CD4-positive, alpha-beta T cell treated with Interferon gamma for 1 hour (primary cell): Measurements from ENCODE around the gene RAB43.

ENCODE experiments used
- DNase-seq: peaks from one replicate; pipeline ENCODE4 v3.0.0-alpha.2; 2020

The RAB43 gene

DNA sequence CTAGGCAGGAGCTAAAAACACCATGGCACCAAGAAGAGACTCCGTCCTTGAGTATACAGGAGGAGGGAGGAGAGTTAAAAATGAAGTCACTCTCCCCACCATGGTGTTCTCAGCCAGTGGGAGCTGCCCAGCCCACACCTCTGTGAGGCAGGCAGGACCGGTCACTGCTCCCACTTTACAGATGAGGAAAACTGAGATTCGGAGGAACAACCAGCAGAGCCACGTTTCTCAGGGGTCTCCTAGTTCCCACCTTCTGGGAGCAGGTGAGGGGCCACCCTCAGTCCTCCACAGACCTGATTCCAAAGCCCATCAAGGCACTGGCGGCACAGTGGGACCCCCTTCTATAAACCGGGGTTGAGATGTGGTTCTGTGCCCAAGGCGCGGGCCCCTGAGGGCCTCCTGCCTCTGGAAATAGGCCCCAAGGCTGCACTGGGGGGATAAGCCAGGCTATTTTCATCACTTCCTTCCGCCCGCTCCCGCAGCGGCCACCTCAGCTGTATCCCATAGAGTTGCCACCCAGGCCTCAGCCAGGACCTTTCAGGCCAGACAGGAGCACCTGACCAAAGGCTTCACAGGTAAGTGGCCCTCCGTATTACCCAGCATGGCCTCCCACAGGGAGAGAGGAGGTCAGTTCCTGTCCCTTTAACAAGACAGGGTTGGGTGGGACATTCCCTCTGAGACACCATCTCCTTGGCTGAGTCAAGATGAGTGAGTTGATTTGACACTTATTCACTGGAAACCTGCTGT, 61.2 kb downstream of the RAB43 start, which contains the start of gene GP9:
GP9 (plus strand) TSS at position 504 of the 747 bp plus-strand sequence. CDS start 961 bp downstream, outside the sequence.
- DNase-seq: no peak

DNA sequence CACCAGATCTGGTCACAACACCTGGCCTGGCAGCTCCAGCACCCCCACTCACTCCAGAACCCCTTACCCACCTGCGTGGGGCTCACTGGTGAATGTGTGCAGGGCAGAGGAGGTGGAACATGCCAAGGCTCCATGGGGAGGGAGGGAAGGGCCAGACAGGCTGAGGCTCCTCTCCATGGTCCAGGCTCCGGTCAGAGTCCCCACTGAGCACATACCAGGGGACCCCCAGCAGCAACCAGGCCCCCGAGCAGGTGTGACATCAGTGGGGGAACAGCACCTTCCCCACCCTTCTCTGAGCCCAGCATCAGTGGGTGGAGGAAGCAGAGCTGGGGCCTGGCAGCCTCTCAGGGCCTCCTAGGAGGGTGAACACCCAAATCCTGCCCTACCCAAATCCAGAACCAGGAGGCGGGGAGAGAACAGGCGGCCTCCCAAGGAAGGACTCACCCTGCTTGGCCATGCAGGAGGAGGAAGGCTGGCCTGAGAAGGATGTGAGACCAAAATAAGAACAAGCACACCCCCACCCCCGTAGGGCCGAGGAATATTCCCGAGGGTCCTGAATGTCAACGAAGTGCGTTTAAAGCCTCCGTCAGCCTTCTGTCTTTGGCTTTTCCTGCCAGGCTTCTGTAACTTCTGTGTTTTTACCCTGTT, 62.2 kb downstream of the RAB43 start:
- no peak for DNase-seq

DNA sequence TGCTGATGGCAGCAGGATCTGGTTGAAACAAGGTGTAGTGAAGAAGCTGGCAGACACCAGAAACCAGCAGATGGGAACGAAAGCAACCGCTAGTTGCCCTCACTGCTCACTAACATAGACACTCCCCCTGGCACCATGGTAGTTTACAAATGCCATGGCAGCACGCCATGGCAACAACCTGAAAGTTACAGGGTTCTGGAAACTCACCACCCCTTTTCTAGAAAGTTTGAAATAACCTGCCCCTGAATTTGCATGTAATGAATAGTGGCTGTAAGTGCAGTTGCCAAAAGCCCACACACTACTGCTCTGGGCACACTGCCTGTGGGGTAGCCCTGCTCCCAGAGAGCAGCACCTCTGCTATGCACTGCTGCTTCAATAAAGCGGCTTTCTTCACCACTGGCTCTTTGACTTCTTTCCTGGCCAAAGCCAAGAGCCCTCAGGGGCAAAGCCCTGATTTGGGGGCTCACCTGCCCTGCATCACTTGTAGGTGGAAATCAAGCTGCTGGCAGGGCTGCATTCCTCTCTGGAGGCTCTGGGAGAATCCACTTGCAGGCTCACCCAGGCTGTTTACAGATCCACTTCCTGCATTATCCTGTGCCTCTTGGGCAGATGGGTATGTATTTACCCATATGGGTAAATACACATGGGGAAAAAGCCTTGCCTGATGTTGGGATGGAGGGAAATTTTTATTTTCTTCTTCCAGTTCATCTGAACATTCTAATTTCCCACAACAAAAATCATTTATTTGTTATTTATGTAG, 63.0 kb downstream of the RAB43 start:
- no peak for DNase-seq

DNA sequence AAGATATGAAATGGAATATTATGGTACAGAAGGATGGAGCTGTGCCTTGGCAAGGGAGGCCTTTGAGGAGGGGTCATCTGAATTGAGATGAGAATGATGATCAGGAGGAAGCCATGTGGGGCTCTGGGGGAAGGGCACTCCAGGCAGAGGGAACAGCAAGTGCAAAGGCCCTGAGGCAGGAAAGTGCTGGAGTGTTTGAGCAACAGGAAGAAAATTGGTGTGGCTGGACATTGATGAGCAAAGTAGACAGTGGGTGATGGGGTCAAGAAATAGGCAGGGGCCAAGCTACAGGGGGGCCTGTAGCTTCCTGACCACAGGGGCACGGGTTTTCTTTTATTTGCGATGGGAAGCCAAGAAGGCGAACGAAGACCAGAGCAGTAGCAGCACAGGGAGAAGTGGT, 64.4 kb downstream of the RAB43 start:
- DNase-seq: no peak

DNA sequence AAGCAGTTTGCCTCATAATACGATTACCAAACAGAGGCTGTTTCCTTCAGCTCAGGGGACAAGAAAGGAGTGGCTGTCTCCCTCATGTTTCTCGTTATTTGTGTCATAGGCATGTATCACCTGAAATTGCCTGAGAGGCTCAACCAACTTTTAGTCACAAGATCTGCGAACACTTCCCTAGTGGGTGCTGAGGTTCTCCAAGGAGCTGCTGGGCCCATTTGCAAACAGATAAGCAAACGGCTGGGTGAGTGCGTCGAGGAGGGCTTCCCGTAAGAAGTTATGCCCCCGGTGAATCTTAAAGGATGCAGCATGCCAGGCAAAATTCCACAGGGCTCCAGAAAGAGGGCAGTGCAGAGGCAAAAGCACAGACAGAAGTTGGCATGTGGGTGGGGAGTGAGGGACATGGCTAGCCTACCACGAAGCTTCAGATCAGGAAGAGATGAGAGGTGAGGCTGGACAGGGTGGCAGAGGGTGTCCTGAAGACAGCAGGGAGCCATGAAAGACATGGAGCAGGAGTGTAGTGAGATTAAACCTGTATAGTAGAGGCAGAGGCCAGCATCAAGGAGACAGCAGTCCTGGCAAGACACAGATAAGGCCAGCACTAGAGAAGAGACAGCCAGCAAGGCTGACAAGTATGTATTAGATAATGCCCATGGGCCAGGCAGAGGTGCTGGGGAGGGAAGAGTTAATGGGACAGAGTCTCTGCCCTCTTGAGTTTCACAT, 65.0 kb downstream of the RAB43 start:
- no peak for DNase-seq

DNA sequence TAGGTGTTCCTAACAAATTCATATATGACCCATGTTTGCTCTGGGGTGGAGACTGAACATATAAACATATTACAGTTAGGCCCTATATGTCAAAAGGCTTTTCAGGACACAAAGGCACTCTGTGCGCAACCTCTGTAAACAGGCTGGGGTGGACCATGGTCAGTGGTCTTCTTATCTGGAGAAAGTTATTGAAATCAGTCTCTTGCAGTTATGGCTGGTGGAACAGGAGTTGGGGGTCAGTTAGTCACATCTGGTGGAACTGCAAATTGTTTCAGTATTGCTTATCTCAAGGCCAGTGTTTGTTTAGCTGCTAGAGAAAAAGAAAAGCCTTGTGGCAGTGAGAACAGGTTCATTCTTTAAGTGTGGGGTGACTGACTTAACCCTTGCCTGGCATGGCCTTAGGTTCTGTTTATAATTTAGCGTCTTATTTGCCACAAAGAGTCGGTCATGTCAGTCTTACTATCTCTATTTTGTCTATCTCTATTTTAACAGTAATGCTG, 66.9 kb downstream of the RAB43 start:
- DNase-seq: no peak

DNA sequence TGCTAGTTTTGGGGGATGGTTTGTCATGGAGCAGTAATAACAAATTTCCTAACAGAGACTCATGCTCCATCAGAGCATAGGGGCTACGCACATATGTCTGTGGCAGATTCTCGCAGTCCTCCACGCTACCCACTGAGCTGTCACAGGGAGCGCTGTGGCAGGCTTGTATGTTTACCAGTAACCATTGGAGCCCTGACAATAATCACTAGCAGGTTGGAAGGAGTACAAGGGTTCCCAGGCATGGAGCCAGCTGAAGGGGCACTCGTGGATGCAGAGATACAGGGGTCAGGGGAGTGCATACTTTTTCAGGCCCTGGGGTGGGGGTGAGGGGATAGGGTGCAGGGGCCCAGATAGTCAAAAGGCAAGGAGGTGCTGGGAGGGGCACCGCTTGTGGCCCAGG, 68.9 kb downstream of the RAB43 start:
- DNase-seq: no peak

DNA sequence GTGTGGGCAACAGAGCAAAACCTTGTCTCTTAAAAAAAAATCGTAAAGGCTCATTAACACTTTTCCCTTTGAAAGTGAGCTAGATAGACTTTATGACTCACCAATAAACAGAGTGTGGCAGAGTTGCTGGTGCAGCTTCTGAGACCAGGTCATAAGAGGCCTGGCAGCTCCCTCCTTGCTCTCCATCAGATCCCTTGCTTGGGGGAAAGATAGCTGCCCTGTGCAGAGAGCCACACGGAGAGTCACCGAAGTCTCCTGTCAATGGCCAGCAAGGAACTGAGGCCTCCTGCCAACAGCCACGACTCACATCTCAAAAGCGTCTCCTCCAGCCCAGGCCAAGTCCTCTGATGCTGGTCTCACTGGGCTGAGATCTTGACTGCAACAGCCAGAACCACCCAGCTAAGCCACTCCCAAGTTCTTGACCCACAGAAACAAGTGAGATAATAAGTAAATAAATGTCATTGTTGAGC, 69.7 kb downstream of the RAB43 start:
- no peak for DNase-seq

DNA sequence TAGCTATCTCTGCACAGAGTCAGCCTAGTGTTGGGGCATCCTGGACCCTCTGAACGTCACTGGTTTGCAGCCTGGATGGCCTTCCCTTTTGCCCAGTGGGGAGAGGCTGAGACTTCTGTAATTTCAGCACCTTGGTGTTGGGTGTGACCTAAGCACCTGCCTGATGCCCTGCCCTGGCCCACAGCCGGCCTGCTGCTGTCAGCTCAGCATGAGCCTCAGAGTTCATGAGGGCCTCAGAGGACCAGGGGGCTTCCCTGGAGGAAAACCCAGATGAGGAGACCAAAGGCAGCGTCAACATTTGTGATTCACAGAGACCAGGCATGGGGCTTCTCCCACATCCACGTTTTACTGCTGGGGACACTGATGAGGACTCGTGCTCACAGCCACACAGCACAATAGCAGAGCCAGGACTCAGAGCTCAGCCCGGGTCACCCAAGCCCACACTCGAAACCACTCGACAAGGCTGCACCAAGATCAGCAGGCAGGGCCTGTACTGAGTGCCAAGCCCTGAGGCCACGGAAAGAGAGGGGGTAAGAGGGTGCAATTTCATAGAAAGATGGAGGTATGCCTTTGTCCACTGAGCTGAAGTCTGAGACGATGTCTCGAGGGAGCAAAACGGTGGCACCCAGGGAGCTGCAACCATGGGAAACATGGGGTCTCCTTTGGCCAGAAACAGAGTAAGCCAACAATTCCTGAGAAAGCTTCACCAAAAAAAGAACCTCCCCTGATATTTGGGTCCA, 70.9 kb downstream of the RAB43 start:
- no peak for DNase-seq

DNA sequence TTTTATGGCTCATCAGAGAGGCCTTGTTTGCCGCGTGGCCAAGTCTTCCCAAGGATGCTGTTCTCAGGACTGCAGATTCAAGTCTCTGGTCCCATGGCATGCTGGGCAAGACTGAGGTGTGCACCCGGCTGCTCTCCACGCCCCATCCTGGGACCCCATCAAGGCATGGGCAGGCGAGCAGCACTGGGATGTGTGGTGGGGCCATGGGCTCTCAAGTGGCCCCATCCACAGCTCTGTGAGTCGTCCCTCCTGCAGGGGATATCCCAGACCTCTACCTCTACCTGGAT, 74.1 kb downstream of the RAB43 start:
- DNase-seq: no peak

DNA sequence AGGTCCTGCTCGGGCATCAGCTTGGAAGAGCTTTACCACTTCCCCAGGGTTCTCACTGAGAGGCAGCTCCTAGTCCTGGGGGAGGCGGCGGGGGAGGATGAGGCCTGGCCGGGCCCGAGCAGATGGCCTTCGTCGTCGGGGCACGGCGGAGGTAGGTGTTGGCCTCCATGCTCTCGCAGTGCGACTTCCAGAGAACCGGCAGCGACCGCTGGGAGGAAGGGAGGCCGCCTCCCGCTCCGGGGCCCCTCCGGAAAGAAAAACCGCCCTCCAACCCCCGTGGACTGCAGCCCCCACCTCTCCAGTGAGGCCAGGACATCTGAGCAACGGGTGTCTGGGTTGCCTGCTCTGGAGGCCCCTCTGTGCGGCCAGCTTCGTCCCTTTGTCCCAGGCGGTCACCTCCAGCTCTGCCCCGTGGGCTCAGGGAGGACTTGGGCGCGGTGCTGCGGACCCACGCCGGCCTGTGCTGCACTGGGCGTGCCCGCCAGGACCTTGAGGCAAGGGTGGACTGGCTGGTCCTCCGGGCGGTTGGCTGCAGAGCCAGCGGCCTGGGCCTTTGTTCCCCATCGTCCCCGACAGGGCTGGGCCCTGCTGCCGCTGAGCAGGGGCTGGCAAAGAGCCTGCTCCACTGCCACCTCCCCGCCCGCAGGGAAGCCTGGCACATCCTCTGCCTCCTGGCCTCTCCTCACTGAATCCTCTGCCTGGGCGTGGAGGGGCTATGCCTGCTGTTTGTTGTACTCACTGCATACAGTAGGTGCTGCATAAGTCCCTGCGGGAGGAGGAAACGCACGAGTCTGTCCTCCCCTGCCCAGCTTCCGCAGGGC, 74.7 kb downstream of the RAB43 start:
- DNase-seq: no peak

DNA sequence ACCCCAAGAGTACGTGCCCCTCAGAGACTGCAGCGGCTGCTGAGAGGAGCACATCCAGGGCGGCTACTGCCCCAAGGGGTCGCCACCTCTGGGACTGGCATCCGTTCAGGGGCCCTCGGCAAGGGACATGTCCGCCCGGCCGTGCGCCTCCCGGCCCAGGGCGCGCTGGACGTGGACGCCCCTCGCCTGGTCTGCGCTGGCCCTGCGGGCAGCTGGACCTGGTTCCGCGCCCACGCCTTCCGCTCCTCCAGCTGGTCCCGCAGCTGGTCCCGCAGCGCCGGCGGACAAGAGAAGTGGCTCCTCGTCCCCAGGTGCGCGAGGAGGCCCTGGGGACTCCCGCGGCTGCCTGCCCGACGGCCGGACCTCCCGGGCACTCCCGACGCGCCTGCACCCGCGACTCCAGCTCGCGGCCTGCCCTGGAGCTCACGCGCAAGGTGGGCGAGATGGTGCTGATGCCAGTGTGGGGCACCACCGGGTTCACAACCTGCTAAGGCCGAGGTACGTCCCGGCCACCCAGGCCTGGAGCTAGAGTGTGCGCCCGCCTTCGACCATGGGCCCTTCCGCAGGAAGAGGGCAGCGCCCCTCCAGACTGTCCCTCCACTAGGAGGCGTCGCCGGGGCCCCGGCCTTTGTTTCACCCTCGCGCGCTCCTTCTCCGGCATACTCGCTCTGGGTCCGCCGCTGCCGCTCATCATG, 75.4 kb downstream of the RAB43 start:
- DNase-seq: no peak

DNA sequence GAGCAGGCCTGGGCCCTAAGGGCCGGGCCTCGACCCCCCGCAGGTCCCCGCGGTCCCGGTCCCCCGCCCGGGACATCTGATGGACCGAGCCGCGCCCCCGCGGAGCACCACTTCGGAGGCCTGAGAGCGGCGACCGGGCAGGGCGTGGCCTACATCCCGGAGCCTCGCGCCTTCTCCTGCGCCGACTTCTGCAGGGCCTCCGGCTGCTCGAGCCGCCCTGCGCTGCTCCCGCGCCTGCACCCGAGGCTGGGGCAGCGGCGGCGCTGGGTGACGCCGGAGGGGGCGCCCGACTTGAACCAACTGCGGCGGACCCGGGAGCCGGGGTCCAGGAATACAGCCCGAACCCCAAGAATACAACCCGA, 75.9 kb downstream of the RAB43 start:
- DNase-seq: no peak

DNA sequence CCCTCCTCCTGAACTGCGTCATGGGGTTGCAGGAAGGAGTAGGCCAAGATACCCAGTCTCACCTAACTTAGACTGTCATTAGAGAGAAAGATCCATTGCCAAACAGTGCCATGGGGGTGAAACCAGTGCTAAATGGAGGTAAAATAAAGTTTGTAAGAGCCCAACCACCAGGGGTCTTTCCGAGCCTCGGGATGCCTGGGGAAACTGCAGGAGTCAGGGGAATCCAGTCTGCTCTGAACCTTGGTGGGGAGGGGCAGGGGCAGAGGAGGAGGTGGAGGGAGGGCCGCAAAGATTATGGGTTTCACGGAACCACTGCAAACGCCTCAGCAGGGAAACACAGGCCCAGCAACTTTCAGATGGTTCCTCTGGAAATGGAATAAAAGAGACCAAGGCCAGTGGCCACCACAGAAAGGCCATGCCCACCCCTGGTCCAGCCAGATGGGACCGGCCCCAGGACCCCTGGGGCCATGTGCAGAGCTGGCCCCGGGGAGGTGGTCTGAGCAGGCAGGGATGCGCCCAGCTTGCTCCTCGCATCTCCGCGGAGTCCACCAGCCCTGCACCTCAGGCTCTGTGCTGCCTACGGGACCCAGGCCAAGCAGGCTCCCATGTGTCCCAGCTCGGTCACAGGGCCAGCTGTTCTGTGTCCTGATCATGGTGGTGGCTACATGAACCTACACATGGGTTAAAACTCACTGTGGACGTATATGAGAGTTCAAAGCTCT, 80.9 kb downstream of the RAB43 start:
- DNase-seq: no peak

DNA sequence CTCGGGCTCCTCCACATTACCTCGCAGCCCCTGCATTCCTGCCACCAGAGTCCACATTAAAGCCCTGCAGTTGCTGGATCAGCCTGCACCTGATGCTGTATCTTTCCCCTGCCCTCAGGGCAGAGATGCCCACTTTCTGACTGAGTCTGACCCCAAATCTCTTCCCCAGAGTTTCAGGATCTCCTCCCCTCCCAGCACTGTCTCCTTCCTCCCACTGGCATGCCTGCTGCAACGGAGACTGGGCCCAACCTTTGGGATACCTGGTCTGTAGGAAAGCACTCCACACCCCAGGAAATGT, 81.6 kb downstream of the RAB43 start:
- no peak for DNase-seq

DNA sequence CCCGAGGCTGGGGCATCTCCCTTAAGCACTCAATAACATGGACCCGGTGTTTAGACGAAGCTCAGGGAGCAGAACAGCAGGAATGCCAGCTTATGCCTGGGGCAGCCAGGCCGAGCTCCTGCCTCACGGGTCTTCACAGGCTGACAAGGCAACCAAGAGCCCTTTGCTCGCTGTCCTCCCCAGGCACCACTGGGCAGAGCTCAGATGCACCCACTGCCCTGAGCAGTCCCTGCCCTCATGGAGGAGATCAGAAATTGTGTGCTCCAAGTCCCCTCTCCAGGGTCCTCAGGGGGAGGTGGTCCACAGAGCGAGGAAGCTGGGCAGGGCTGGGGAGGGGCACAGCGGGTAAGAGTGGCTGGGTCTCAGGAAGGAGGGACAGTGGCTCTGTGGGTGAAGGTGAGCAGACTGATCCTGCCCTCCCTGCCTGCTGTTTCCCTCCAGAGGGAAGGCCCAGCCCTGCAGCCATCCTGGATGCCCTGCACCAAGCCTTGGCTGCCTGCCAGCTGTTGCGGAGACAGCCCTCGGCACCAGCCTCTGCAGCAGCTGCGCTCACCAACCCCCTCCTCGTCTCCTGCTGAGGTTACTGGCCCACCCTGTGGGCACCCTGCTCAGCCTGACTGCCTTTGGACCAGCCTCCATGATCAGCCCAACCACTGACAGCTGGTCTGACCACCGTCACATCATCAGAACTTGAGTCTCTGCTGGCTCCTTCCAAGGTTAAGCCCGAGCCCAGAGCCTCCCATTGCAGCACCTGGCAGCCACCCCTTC, 82.1 kb downstream of the RAB43 start:
- DNase-seq: no peak

DNA sequence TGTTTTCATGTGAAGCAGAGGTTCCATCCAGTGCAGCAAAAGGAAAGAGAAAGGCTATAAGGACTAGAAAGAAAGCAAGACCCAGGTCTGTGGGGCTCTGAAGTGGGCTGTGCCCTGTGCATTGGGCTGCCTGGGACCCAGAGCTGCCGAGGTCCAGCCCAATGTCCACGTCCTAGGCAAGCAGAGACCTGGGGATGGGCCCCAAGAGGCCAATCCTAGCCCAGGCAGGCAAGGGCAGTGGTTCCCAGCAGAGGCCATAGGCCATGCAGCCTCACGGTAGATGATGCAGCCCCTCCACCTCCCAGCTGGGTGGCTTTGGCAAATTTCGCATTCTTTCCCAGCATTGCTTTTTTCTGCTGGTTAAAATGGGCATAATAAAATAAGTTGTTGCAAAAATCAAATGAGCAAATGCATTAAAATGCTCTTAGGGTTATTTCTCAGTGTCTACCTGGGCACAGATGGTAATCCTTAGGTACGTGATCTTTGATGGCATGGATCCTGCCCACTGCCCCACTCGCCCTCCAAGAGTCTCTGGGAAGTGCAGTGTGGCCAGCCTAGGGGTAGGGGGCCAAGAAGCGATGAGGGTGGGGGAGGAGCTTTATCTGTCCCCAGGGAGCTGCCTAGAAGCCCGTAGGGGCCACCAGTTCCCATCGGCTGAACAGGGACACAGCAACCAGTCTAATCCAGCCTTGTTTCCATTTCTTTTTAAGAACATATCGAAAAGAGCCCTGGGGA, 83.3 kb downstream of the RAB43 start:
- no peak for DNase-seq
